GM21529 (cell line): ENCODE measurements around the gene GANC.

Source experiments
- ATAC-seq: cut with Tn5 transposase; IDR thresholded peaks from one replicate; pipeline ENCODE4 v1.9.1; 2021; ENCODE audit not compliant: unreplicated experiment

Gene GANC

GRCh38 chr15:42373936-42374335 is 100.9 kb downstream of the GANC start:
- no peak for ATAC-seq

DNA sequence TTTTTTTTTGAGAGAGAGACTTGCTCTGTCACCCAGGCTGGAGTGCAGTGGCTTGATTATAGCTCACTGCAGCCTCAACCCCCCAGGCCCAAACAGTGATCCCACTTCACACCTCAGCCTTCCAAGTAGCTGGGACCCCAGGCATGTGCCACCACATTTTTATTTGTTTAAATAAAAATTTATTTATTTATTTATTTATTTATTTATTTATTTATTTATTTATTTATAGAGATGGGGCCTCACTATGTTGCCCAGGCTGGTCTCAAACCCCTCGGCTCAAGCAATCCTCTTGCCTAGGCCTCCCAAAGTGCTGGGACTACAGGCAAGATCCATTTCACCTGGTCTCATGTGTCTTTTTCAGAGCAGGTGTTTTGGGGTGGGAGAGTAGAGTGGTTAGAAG is 101.8 kb downstream of the GANC start:
- ATAC-seq: no peak

DNA sequence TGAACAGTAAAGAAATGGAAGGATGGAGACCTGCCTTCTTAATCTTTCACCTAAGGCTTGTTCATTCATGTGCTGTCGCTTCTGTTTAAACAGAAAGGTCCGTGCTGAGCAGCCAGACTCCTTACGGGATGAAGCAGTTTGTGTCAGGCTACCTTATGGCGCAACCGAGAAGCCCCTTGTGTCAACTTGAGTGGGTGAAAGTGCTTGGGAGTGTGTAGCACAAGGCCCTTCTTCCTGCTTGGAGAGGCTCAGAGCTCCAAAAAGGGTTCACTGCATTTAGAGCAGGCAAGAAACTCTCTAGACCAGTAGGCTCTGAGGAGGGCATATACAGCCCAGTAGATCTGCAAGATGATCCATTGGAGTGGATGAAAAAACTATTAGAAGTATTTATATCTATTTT is 102.3 kb downstream of the GANC start:
- ATAC-seq: no peak

- ATAC-seq: no peak
These were observed 102.9 kb downstream of the GANC start for GRCh38 chr15:42375941-42376340.

DNA sequence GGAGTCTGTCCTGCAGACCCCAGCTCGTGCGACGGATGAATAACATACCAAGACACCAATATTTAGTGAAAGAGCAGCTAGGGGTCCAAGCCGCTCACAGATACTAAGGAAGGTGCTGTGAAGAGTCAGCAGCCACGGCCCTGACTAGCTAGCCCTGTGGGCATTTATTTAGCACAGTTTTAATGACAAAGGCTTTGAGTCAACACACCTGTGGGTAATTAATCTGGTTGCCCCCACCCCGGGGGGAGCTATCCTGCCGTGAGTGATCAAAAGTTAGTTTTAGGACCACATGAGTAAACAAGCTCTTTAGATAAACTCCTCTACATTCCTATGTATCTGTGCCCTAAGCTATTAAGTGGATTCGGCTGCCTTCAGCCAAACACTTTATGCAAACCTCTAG is 105.0 kb downstream of the GANC start:
- ATAC-seq: no peak

DNA sequence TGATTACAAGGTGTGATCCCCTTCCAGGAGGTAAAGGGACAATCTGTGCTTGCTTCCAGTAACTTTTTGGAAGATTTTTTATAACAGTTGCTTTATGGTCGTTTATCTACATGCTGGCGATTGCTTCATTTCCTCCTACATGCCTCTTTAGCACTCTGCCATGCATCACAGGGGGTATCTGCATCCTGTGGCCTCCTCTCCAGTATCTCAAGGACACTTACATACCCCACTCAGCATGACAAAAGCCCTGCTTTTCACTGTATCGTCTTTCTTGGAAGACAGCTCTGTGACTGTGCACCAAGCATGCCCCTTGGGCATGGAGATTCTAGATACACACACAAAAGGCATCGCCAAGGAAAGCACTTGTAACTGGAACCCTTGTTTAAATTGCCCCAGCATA is 111.6 kb downstream of the GANC start:
- ATAC-seq: no peak

GRCh38 chr15:42385206-42385979 is 112.4 kb downstream of the GANC start:
- no peak for ATAC-seq

- ATAC-seq: no peak
These were observed 113.1 kb downstream of the GANC start for GRCh38 chr15:42385980-42386700.

DNA sequence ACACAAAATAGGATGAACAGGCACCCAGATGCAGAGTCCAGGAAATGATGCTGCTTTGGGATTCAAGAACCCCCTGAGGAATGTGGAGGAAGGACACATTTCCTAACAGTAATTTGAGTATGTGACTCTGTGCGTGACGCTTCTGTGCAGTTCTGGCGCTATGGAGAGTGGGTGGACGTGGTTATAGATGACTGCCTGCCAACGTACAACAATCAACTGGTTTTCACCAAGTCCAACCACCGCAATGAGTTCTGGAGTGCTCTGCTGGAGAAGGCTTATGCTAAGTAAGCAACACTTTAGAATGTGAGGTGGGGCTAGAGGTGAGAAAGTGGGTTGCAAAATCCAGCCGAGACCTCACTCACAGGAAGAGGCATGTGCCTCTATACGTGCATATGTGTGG is 114.6 kb downstream of the GANC start:
- ATAC-seq: no peak

GRCh38 chr15:42392309-42393024 is 119.5 kb downstream of the GANC start:
- ATAC-seq: no peak

- no peak for ATAC-seq
These were observed 121.1 kb downstream of the GANC start for GRCh38 chr15:42394106-42394505.

GRCh38 chr15:42395838-42396237 is 122.8 kb downstream of the GANC start:
- no peak for ATAC-seq

- ATAC-seq: no peak
These were observed 128.8 kb downstream of the GANC start for GRCh38 chr15:42401544-42402454.

- ATAC-seq: no peak
These were observed 129.6 kb downstream of the GANC start for GRCh38 chr15:42402455-42403205.

GRCh38 chr15:42403389-42403788 is 130.4 kb downstream of the GANC start:
- no peak for ATAC-seq

DNA sequence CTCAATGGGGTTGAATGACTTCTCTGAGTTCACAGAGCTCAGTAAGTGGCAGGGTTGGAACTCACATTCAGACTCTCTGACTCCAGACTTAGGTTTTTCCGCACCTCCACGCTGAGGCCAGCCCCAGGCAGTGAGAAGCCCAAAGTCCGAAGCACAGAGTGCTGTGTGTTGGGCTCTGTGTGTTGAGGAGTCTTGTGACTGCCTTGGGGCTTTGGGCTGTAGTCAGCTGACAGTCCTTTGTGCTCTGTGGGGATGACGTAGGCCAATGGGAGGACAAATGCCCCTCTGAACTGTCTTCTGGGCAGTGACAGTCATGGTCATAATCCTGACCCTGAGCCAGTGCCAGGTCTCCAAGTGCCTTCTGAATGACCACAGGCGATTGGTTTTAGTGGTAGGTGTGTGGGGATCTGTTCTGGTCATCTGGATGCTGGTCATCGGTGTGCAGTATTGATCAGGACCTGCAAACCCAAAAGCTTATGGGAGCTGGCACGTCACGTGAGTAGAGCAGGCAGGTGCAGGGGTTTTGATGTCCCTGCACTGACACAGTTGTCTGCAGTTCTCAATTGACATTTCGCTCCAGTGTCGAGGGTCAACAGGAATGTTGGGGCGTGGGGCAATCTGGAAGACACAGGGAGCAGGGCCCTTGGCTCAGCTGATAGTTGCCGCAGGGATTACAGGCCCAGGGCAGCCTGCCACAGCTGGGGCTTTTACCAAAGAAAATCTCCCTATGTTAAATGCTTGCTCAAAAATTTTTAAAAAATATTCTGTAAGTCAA is 131.6 kb downstream of the GANC start:
- no peak for ATAC-seq

- no peak for ATAC-seq
These were observed 133.0 kb downstream of the GANC start for GRCh38 chr15:42405863-42406482.
